Activated CD8-positive, alpha-beta T cell treated with anti-CD3 and anti-CD28 coated beads for 36 hours (primary cell): Measurements from ENCODE around the gene SERP2. TPM values are rescaled to one million over a fixed set of nuclear protein-coding genes. Genes with fewer than 3 reads are reported as not detected.

Experiments used
- ATAC-seq: fragments of 200-7000 bp; cut with Tn5 transposase; one replicate; pipeline ENCODE4 v1.10.0; 2021; ENCODE audit warnings: mild to moderate bottlenecking, moderate library complexity
- CTCF ChIA-PET: fragments of 350-600 bp; sonication (Branson Sonifier 250); formaldehyde crosslinking; loops from one replicate; lab custom pipeline; 2021; ENCODE audit warnings: antibody characterized with exemption; lab: Charles Lee
- POLR2A ChIA-PET: fragments of 350-600 bp; sonication (Branson Sonifier 250); formaldehyde crosslinking; loops from one replicate; lab custom pipeline; 2021; ENCODE audit warnings: antibody characterized with exemption; lab: Charles Lee
- DNase-seq: peaks from one replicate; pipeline ENCODE4 v3.0.0-alpha.2; 2020
- H3K27ac Mint-ChIP-seq: one replicate; pipeline ENCODE4 v1.8.0; 2021; ENCODE audit warnings: mild to moderate bottlenecking, mixed read lengths
- H3K27me3 Mint-ChIP-seq: one replicate; pipeline ENCODE4 v1.8.0; 2021; ENCODE audit warnings: mixed read lengths
- H3K36me3 Mint-ChIP-seq: one replicate; pipeline ENCODE4 v1.8.0; 2021; ENCODE audit warnings: low read depth, mixed read lengths
- H3K4me1 Mint-ChIP-seq: one replicate; pipeline ENCODE4 v1.8.0; 2021; ENCODE audit warnings: low read depth, mixed read lengths
- H3K4me3 Mint-ChIP-seq: one replicate; pipeline ENCODE4 v1.8.0; 2021; ENCODE audit warnings: mild to moderate bottlenecking, moderate library complexity, mixed read lengths
- H3K9me3 Mint-ChIP-seq: one replicate; pipeline ENCODE4 v1.8.0; 2021; ENCODE audit warnings: mixed read lengths
- intact Hi-C: fragments of 100-400 bp; cut with micrococcal nuclease; formaldehyde crosslinking; loops from one replicate; pipeline ENCODE4 v1.10.0; 2022
- total RNA-seq, 2 experiments: library from RNA; stranded (reverse); gene quantifications; one replicate each; pipeline ENCODE4 v1.2.3, GENCODE V29; 2021
- TF ChIP-seq, protein P1 (sequence below): fragments of 200-600 bp; IDR thresholded peaks from one replicate; pipeline ENCODE4 v1.8.0; 2022; ENCODE audit warnings: antibody characterized with exemption, mild to moderate bottlenecking

The SERP2 gene
- total RNA-seq, 2 experiments from 2014 or later = 0.63 to 1.1 TPM

GRCh38 chr13:44384778-44385177 is 11.2 kb downstream of the SERP2 start:
- Mint-ChIP-seq H3K27me3 (no peaks in the 10 kb centered on the region), H3K9me3 (no peaks in the 10 kb centered on the region), H3K4me1 (no peaks in the 10 kb centered on the region), H3K36me3 (no peaks in the 10 kb centered on the region), H3K27ac (no peak overlapping the region), H3K4me3 (no peak overlapping the region)
- intact Hi-C loops = no loop called here
- no peak for ATAC-seq
- DNase-seq = no peak
- TF ChIP-seq, protein P1, sequence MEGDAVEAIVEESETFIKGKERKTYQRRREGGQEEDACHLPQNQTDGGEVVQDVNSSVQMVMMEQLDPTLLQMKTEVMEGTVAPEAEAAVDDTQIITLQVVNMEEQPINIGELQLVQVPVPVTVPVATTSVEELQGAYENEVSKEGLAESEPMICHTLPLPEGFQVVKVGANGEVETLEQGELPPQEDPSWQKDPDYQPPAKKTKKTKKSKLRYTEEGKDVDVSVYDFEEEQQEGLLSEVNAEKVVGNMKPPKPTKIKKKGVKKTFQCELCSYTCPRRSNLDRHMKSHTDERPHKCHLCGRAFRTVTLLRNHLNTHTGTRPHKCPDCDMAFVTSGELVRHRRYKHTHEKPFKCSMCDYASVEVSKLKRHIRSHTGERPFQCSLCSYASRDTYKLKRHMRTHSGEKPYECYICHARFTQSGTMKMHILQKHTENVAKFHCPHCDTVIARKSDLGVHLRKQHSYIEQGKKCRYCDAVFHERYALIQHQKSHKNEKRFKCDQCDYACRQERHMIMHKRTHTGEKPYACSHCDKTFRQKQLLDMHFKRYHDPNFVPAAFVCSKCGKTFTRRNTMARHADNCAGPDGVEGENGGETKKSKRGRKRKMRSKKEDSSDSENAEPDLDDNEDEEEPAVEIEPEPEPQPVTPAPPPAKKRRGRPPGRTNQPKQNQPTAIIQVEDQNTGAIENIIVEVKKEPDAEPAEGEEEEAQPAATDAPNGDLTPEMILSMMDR = no peak
- ChIA-PET POLR2A (no interaction called here), CTCF (no interaction called here)

DNA sequence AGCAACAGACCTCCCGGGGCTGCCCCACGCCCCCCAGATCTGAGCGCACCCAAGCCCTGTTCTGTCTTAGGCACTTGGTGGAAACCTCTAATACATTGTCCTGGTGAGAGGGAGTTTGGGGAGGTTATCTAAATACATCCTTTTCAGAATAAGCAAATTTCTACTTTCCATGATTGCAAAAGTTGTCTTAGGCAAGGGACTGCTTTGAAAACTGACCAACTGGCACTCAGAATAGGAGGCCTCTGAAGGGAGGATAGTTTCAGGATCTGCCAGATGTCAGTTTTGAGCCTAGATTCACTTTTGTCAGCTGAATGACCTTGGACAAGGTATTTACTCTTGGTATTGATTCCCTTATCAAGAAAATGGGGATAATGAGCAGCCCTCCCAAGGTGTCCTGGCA is 11.8 kb downstream of the SERP2 start:
- Mint-ChIP-seq H3K9me3 (no peaks in the 10 kb centered on the region), H3K36me3 (no peaks in the 10 kb centered on the region), H3K27ac (no peak overlapping the region), H3K4me3 (no peak overlapping the region), H3K27me3 (no peaks in the 10 kb centered on the region), H3K4me1 (no peaks in the 10 kb centered on the region)
- POLR2A ChIA-PET = no interaction called here
- TF ChIP-seq, protein P1 = no peak
- DNase-seq = no peak
- ATAC-seq = no peak
- CTCF ChIA-PET = no interaction called here
- intact Hi-C loops = no loop called here

GRCh38 chr13:44385847-44386246 is 12.2 kb downstream of the SERP2 start:
- ChIA-PET CTCF (no interaction called here), POLR2A (no interaction called here)
- no peak for ATAC-seq
- H3K9me3 Mint-ChIP-seq = no peaks in the 10 kb centered on the region
- no peaks in the 10 kb centered on the region for H3K36me3 Mint-ChIP-seq
- TF ChIP-seq, protein P1 = no peak
- H3K4me3 Mint-ChIP-seq = no peak overlapping the region
- intact Hi-C loops = no loop called here
- H3K27me3 Mint-ChIP-seq = no peaks in the 10 kb centered on the region
- no peak for DNase-seq
- no peaks in the 10 kb centered on the region for H3K4me1 Mint-ChIP-seq
- no peak overlapping the region for H3K27ac Mint-ChIP-seq

GRCh38 chr13:44386913-44387556 is 13.4 kb downstream of the SERP2 start:
- intact Hi-C loops = no loop called here
- TF ChIP-seq, protein P1 = no peak
- no peaks in the 10 kb centered on the region for H3K27me3 Mint-ChIP-seq
- no peaks in the 10 kb centered on the region for H3K9me3 Mint-ChIP-seq
- no peak overlapping the region for H3K4me3 Mint-ChIP-seq
- no peak overlapping the region for H3K27ac Mint-ChIP-seq
- H3K4me1 Mint-ChIP-seq = no peaks in the 10 kb centered on the region
- DNase-seq = no peak
- POLR2A ChIA-PET = interaction anchor here (0.5 kb wide), 1 partner anchor 18 kb away, joined by 3 read pairs; no protein-coding TSS in a partner anchor
- no peak for ATAC-seq
- no peaks in the 10 kb centered on the region for H3K36me3 Mint-ChIP-seq
- CTCF ChIA-PET = no interaction called here

DNA sequence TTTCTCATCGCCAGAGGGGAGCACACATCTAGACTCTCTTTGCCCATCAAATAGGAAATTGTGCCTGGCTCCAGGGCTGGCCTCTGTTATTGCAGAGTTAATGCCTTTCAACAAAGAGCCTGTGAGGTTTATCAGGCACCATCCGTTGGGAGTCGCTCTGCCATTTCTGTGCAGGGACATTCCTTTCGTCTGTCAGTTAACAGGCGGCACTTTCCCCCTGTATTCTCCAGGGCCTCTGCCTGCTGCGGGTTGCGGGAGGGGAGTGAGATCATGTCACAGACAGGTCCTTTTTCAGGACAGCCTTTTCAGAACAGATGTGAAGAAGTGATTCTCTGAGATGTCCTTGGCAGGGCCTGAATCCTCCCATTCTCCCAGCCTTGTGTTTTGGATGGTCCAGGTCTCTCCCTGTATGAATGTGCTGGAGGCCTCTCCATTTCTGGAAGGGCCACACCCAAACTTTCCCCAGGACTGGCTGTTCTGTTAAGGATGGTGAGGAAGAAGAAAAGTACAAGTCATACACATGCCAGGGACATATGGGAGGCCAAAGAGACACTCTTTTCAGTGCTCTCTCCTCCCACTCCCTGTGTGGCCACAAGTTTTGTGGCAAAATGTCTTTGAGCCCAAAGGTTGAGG is 14.9 kb downstream of the SERP2 start:
- DNase-seq = no peak
- Mint-ChIP-seq H3K9me3 (no peaks in the 10 kb centered on the region), H3K36me3 (no peaks in the 10 kb centered on the region), H3K4me3 (no peak overlapping the region), H3K4me1 (peaks cover 2% of the 10 kb centered on the region), H3K27ac (no peak overlapping the region), H3K27me3 (peaks cover 2% of the 10 kb centered on the region)
- ChIA-PET CTCF (no interaction called here), POLR2A (no interaction called here)
- TF ChIP-seq, protein P1 = no peak
- ATAC-seq = no peak
- intact Hi-C loops = no loop called here
